ENCODE results near the gene TSHZ1.

DNA sequence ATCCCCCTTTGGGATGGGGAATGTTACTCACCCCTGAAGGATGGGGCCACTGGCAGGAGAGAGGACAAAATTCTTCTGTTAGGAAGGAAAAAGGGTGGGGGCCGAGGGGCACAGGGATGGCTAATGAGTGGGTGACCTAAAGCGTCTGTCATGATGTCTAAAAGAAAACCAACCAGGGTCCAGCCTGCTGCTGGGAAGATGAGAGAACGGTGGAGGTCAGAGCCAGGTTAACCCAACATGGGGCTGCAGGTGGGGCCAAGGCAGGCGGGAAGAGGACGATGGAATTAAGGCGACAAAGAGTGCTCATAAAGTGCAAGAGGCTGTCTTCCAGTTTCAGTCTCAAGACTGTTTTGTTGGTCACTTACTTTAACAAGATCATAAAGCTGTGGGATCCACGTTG is 126.8 kb downstream of the TSHZ1 start:
- no peak for TF ChIP-seq CTCF (conservative IDR thresholded peaks at IDR 0.05; ENCODE audit: low read depth, low read length)
- no peak for TF ChIP-seq EZH2phosphoT487 (IDR thresholded peaks at IDR 0.05; ENCODE audit: borderline replicate concordance, low read length)

All from PC-3 (cell line).